ENCODE measurements around the gene FIGNL2. TPM values are rescaled to one million over a fixed set of nuclear protein-coding genes. Genes with fewer than 3 reads are reported as not detected.

The FIGNL2 gene
- total and polyA plus RNA-seq, 2 of the 13 experiments (the other 11 are each of a cell fraction or from before 2014, with no cell fraction given), result 0.82 to 1.00 TPM

- TF ChIP-seq ZHX2 (IDR thresholded peaks at IDR 0.05; ENCODE audit: low read depth) (no peak), ZHX2 (CRISPR knock-in tag; IDR thresholded peaks at IDR 0.05; ENCODE audit: borderline replicate concordance) (no peak), AKNA (CRISPR knock-in tag; IDR thresholded peaks at IDR 0.05; ENCODE audit: borderline replicate concordance) (no peak), CENPBD1 (CRISPR knock-in tag; IDR thresholded peaks at IDR 0.05; ENCODE audit: borderline replicate concordance, low read depth) (no peak), GLI4 (CRISPR knock-in tag; IDR thresholded peaks at IDR 0.05; ENCODE audit: borderline replicate concordance) (no peak)
Measured at GRCh38 chr12:51869931-51870330, 21.4 kb upstream of the FIGNL2 start (continued).

Data from HepG2 (cell line).